HG03521 (cell line): ENCODE data around the gene PTPN12.
"Not testable (repeated sequence)": the region's sequence is repeated elsewhere in the genome, so short reads cannot be mapped to it uniquely, and the experiment has no call there.

ENCODE experiments used
- ATAC-seq: cut with Tn5 transposase; IDR thresholded peaks from one replicate; pipeline ENCODE4 v1.9.1; 2021; ENCODE audit warnings: mild to moderate bottlenecking, moderate library complexity; ENCODE audit not compliant: unreplicated experiment

PTPN12 gene

GRCh38 chr7:77537778-77538280 is 734 bp downstream of the PTPN12 start:
- ATAC-seq = peak; percentile 2

GRCh38 chr7:77538281-77539212 is 1.5 kb downstream of the PTPN12 start:
- ATAC-seq = no peak

GRCh38 chr7:77540402-77540822 is 3.3 kb downstream of the PTPN12 start:
- ATAC-seq = no peak

- ATAC-seq = not testable (repeated sequence)
Observed at GRCh38 chr7:77540993-77541392, 3.9 kb downstream of the PTPN12 start.

- ATAC-seq = no peak
Observed at GRCh38 chr7:77542409-77542808, 5.3 kb downstream of the PTPN12 start.

GRCh38 chr7:77542895-77543294 is 5.8 kb downstream of the PTPN12 start:
- no peak for ATAC-seq

- ATAC-seq = no peak
Observed at GRCh38 chr7:77543910-77544309, 6.8 kb downstream of the PTPN12 start.

- no peak for ATAC-seq
Observed at GRCh38 chr7:77544518-77544917, 7.4 kb downstream of the PTPN12 start.

GRCh38 chr7:77548206-77548605 is 11.1 kb downstream of the PTPN12 start:
- ATAC-seq = no peak

GRCh38 chr7:77549106-77549870 is 12.2 kb downstream of the PTPN12 start:
- ATAC-seq = no peak

- no peak for ATAC-seq
Observed at GRCh38 chr7:77550586-77550985, 13.5 kb downstream of the PTPN12 start.

GRCh38 chr7:77553123-77553522 is 16.0 kb downstream of the PTPN12 start:
- ATAC-seq = no peak

GRCh38 chr7:77558284-77558967 is 21.3 kb downstream of the PTPN12 start:
- no peak for ATAC-seq

GRCh38 chr7:77561352-77561751 is 24.3 kb downstream of the PTPN12 start:
- peak; percentile 65 for ATAC-seq

- ATAC-seq = no peak
Observed at GRCh38 chr7:77563275-77563674, 26.2 kb downstream of the PTPN12 start.

GRCh38 chr7:77565917-77566316 is 28.8 kb downstream of the PTPN12 start:
- ATAC-seq = no peak

GRCh38 chr7:77566421-77566820 is 29.3 kb downstream of the PTPN12 start:
- no peak for ATAC-seq

- ATAC-seq = no peak
Observed at GRCh38 chr7:77569514-77570232, 32.6 kb downstream of the PTPN12 start.

- ATAC-seq = no peak
Observed at GRCh38 chr7:77570330-77571011, 33.4 kb downstream of the PTPN12 start.

- no peak for ATAC-seq
Observed at GRCh38 chr7:77571801-77572200, 34.7 kb downstream of the PTPN12 start.
